Hepatic stellate cell (primary cell): ENCODE results near the gene NAV3.

ENCODE experiments used
- DNase-seq: peaks from one replicate; pipeline ENCODE4 v3.0.0; 2011; ENCODE audit warnings: low spot score

The NAV3 gene

GRCh38 chr12:77842430-77842829 lies 11.7 kb downstream of the NAV3 start:
- no peak for DNase-seq

GRCh38 chr12:77845831-77846230 lies 15.1 kb downstream of the NAV3 start:
- DNase-seq, result no peak

DNA sequence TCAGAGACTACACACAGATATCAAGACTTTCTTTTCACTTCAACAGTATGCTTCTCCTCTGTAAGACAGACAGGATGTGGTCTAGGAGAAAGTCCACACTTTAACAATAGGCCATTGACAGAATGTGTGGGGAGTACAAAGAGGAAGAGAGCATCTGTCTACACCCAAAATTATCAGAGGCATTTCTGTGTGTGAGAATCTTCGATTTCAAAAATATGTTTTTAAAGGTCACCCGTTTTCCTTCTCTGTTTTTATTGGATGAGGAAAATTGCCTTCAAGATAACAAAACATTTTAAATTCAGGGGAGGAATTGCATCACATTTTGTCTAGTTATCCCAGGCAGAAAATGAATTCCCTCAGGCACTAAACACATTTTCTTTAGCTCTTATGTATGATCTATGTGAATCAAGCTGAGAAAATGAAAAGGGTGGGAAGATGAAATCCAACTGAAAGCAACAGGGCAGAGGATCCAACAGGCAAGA lies 16.4 kb downstream of the NAV3 start:
- DNase-seq, result no peak

- peak; percentile 43 for DNase-seq
Observed at GRCh38 chr12:77847680-77848431, 17.2 kb downstream of the NAV3 start.

- DNase-seq, result no peak
Observed at GRCh38 chr12:77850129-77850528, 19.4 kb downstream of the NAV3 start.

GRCh38 chr12:77850698-77851097 lies 20.0 kb downstream of the NAV3 start:
- no peak for DNase-seq

DNA sequence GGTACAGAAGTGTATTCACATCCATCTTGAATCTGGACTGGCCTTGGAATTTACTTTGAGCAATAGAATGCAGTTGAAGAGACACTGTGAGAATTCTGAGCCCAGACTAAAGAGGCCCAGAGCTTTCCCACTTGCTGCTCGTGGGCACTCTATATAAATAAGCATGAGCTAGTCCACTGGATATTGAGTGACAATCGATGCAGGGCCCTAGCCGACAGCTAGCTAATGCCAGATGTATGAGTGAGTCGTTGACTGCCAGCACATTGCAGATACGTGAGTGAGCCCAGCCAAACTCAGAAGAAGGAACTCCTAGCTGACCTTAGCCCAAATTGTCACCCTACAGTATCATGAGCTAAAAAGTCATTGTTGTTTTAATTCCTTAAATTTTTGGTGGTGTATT lies 24.9 kb downstream of the NAV3 start:
- DNase-seq, result no peak

- DNase-seq, result no peak
Observed at GRCh38 chr12:77861317-77861716, 30.6 kb downstream of the NAV3 start.

GRCh38 chr12:77865178-77865577 lies 34.5 kb downstream of the NAV3 start:
- no peak for DNase-seq

- no peak for DNase-seq
Observed at GRCh38 chr12:77878901-77879300, 48.2 kb downstream of the NAV3 start.

DNA sequence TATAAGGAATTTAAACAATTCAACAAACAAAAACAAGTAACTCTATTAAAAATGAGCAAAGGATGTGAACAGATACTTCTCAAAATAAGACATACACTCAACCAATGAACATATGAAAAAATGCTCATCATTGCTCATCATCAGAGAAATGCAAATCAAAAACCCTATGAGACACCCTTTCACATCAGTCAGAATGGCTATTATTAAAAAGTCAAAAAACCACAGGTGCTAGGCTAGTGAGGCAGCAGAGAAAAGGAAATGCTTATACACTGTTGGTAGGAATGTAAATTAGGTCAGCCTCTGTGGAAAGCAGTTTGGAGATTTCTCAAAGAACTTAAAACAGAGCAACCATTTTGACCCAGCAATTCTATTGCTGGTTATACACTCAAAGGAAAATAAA lies 52.0 kb downstream of the NAV3 start:
- DNase-seq, result no peak

GRCh38 chr12:77888611-77889010 lies 57.9 kb downstream of the NAV3 start:
- DNase-seq, result peak; percentile 7

GRCh38 chr12:77891518-77892147 lies 60.9 kb downstream of the NAV3 start:
- no peak for DNase-seq

DNA sequence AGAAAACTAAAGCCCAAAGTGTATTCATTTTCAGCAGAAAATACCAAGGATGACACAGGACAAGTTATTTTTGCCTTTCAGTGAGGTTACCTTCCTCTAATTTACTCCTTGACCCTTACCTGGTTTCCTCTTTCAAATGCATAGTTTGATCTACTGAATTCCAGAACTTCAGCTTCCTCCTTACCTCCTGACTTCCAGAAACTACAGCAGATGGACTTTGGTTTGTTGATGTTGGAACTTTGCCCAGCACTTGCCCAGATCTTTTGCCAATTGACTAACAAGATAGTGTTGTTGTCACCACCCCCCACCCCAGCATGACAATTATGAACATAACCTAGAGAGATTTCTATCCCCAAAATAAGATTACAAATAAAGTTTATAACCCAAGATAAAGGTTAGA lies 63.2 kb downstream of the NAV3 start:
- no peak for DNase-seq

DNA sequence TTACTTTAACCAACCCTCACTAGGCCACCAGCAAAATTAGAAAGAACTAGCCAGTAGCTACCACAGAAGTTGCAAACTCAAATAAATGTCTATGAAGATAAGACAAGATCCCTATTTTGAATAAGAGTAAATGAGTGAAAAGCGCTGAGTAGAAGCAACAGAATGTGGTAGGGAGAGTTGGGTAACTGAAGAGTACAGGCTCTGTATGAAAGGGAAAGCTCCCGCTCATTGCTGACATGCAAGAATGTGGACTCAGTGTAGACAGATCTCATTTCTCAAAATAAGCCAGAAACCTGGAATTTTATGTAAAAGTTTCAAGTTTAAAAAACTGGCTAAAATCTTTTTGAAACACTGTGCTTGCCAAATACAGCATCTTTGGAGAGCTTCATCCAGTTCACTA lies 63.9 kb downstream of the NAV3 start:
- no peak for DNase-seq

DNA sequence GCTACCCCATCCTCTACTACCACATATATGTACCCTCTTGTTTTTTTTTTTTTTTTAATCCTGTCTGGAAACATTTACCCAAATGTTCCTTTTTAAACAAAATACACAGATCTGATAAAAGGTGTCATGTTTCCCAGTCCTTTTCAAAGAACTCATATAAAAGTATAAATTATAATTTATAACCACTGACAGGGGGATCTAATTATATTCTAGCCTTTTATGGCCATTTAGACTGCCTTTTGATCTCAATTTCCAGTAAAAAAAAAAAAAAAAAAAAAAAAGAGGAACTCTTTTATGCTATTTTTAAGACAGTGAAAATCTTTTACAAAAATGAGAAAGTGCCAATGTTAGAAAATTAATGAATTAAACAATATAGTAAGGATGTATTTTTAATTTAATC lies 65.0 kb downstream of the NAV3 start:
- no peak for DNase-seq

DNA sequence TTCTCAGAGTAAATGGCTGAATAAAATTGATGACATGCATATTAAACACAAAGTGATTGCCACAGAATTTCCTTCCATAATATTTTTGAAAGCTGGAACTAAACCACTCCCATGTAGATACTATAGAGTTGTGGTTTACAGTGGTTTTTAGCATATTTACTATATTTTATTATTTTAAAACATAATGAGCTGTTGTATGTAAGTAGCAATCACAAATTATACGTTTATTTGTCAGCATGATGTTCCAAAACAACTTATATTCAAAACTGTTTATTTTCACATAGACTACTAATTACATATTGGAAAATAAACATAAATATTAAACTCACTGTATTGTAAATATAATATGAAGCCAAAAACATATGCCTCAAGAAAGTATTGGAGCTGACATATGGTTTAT lies 77.2 kb downstream of the NAV3 start:
- DNase-seq, result no peak

DNA sequence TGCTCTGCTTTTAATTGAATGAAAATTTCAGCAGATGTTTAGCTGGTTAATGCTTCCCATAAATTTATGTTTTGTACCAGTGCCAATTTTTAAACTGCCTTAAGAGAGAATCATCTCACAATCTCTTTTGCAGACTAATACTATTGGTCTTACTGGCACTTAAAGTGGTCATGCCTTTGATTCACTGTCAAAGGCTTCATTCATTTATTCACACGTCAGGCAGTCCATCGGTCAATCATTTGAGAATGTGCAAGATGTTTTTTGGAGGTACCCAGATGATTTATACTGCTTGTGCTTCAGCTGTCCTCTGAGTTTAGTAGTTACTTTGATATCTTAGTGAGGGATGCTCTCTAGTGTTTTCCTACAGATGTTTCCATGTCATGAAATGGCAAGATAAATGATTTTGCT lies 83.4 kb downstream of the NAV3 start:
- DNase-seq, result no peak

GRCh38 chr12:77915071-77915600 lies 84.4 kb downstream of the NAV3 start:
- DNase-seq, result no peak

DNA sequence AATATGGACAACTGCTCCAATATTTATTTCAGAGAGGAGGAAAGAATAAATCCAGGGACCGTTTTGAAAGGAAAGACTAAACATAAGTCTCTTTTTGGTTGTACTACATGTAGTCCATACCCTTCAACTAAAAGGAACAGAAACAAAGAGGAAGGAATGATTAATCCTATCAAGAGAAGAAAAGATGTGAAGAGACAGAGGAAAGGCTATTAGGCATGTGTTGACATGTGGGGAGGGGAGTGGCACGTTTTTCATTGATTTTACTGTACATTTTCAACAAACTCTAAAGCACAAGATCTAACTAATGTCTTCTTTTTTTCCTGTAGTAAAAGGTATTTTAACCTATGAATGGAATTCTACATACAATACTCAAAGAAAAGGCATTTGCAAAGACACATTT lies 85.6 kb downstream of the NAV3 start:
- no peak for DNase-seq

- DNase-seq, result no peak
Observed at GRCh38 chr12:77918046-77918445, 87.4 kb downstream of the NAV3 start.

- DNase-seq, result no peak
Observed at GRCh38 chr12:77919450-77919849, 88.8 kb downstream of the NAV3 start.

DNA sequence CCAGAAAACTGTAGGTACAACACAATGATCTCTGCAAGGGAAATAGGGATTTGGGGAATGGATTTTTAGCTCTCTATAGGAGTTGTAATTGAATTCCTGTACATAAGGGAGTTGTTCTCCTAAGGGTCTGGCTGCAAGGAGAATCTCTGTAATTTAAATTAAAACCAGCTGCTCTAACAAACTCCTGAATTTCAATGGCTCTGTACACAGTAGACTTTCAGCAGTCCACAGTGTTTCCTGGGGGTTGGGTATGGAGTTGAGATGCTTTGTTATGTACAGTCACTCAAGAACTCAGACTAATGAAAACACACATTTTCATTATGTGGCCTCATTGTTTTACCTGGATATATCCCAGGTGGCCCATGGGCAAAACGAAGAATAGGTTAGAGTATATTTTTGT lies 93.2 kb downstream of the NAV3 start:
- no peak for DNase-seq

DNA sequence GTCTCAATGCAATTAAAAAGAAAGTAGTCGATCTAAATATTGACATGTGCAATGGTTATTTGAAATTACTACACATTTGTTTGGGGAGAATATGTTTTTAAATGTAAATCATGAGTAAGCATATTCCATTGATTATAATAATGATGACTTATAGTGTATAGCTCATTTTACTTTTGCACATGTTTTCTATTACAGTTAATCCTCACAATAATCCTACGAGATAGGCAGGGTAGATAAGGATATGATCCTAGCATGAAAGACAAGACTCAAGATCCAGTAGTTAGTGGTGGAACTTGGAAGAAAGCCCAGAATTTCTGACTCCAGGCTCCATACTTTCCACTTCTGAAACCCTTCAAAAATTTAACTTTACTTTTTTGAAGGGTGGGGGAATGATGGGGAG lies 94.0 kb downstream of the NAV3 start:
- no peak for DNase-seq
